SH-SY5Y (cell line): ENCODE results near the gene CACNA1S.

Experiments
- GATA2 ChIP-seq: IDR thresholded peaks from 2 replicates; pipeline ENCODE4 v1.6.1; 2011; ENCODE audit warnings: mild to moderate bottlenecking, low read depth, low read length
- GATA3 ChIP-seq: IDR thresholded peaks from 2 replicates; pipeline ENCODE4 v1.6.1; 2011; ENCODE audit warnings: low read depth, mild to moderate bottlenecking, low read length, moderate library complexity

- no peak for TF ChIP-seq GATA2
- TF ChIP-seq GATA3: no peak
Measured at GRCh38 chr1:201024625-201024998, 87.6 kb downstream of the CACNA1S start.
